Esophagus muscularis mucosa (tissue), 3 donors: Measurements from ENCODE around the gene BTLA.

Experiments used
- CTCF ChIP-seq, 3 experiments: fragments of 200-600 bp in 2 of 3; fragments of 450-650 bp in 1 of 3; sonication (generic) in 2 of 3; IDR thresholded peaks; one replicate each; pipeline ENCODE4 v1.5.1; 2017 to 2019; ENCODE audit warnings: antibody characterized with exemption in 3 of 3, mild to moderate bottlenecking in 2 of 3, moderate library complexity in 1 of 3
- EP300 ChIP-seq: sonication (generic); formaldehyde crosslinking; IDR thresholded peaks from one replicate; pipeline ENCODE4 v1.6.1; 2017; ENCODE audit warnings: antibody characterized with exemption

GRCh38 chr3:112539825-112540650, 40.8 kb upstream of the BTLA start:
- TF ChIP-seq CTCF (IDR thresholded peaks at IDR 0.05) (no peak), EP300 (no peak)
